Right renal pelvis (tissue), 4 donors: ENCODE results near the gene PTGDR2. TPM values are rescaled to one million over a fixed set of nuclear protein-coding genes. Genes with fewer than 3 reads are reported as not detected.

Experiments
- DNase-seq, 4 donors: peaks; one replicate each; pipeline ENCODE4 v3.0.0-alpha.2; 2013; ENCODE audit warnings: low read depth in 4 of 4, low spot score in 3 of 4, missing footprints in 1 of 4
- polyA plus RNA-seq, 4 donors: library from polyadenylated mRNA; unstranded; fragments of 120-200 nt; gene quantifications; one replicate each; pipeline ENCODE4 v1.2.1, GENCODE V29; 2013; ENCODE audit not compliant: insufficient read length in 4 of 4

The PTGDR2 gene
- polyA plus RNA-seq, 4 donors: 0.14 to 0.26 (median 0.22) TPM

- no peak for DNase-seq
Measured at GRCh38 chr11:60860943-60861342, 5.2 kb upstream of the PTGDR2 start.

GRCh38 chr11:60859616-60860250 lies 4.0 kb upstream of the PTGDR2 start:
- DNase-seq: no peak

GRCh38 chr11:60858731-60859464 lies 3.1 kb upstream of the PTGDR2 start:
- DNase-seq: no peak

- no peak for DNase-seq
Measured at GRCh38 chr11:60858236-60858635, 2.5 kb upstream of the PTGDR2 start.

GRCh38 chr11:60857378-60858232 lies 1.9 kb upstream of the PTGDR2 start:
- no peak for DNase-seq

- DNase-seq: no peak
Measured at GRCh38 chr11:60854847-60855725, 664 bp downstream of the PTGDR2 start.

GRCh38 chr11:60854140-60854846 lies 1.5 kb downstream of the PTGDR2 start:
- DNase-seq: no peak

GRCh38 chr11:60852982-60853950 lies 2.5 kb downstream of the PTGDR2 start:
- no peak for DNase-seq

- DNase-seq: no peak
Measured at GRCh38 chr11:60852117-60852981, 3.4 kb downstream of the PTGDR2 start.

GRCh38 chr11:60851327-60852104 lies 4.2 kb downstream of the PTGDR2 start:
- no peak for DNase-seq

GRCh38 chr11:60849641-60850520 lies 5.9 kb downstream of the PTGDR2 start:
- no peak for DNase-seq

GRCh38 chr11:60848714-60849151 lies 7.0 kb downstream of the PTGDR2 start:
- no peak for DNase-seq

- DNase-seq: no peak
Measured at GRCh38 chr11:60847896-60848295, 7.9 kb downstream of the PTGDR2 start.

- DNase-seq: no peak
Measured at GRCh38 chr11:60847281-60847680, 8.5 kb downstream of the PTGDR2 start.

- DNase-seq: no peak
Measured at GRCh38 chr11:60845338-60845737, 10.4 kb downstream of the PTGDR2 start.

GRCh38 chr11:60844870-60845221 lies 10.9 kb downstream of the PTGDR2 start:
- DNase-seq: no peak
